Hepatocyte (in vitro differentiated cells): ENCODE measurements around the gene UXS1.

Source experiments
- EZH2phosphoT487 ChIP-seq: fragments of 200-600 bp; sonication (generic); IDR thresholded peaks from one replicate; pipeline ENCODE4 v1.6.1; 2018; ENCODE audit warnings: antibody characterized with exemption, mild to moderate bottlenecking, low read depth, moderate library complexity; ENCODE audit not compliant: unreplicated experiment, severe bottlenecking
- TF ChIP-seq, protein P1 (sequence below): fragments of 200-600 bp; sonication (generic); IDR thresholded peaks from 2 replicates; pipeline ENCODE4 v1.5.1; 2016; ENCODE audit warnings: antibody characterized with exemption, mild to moderate bottlenecking; ENCODE audit not compliant: poor library complexity

DNA sequence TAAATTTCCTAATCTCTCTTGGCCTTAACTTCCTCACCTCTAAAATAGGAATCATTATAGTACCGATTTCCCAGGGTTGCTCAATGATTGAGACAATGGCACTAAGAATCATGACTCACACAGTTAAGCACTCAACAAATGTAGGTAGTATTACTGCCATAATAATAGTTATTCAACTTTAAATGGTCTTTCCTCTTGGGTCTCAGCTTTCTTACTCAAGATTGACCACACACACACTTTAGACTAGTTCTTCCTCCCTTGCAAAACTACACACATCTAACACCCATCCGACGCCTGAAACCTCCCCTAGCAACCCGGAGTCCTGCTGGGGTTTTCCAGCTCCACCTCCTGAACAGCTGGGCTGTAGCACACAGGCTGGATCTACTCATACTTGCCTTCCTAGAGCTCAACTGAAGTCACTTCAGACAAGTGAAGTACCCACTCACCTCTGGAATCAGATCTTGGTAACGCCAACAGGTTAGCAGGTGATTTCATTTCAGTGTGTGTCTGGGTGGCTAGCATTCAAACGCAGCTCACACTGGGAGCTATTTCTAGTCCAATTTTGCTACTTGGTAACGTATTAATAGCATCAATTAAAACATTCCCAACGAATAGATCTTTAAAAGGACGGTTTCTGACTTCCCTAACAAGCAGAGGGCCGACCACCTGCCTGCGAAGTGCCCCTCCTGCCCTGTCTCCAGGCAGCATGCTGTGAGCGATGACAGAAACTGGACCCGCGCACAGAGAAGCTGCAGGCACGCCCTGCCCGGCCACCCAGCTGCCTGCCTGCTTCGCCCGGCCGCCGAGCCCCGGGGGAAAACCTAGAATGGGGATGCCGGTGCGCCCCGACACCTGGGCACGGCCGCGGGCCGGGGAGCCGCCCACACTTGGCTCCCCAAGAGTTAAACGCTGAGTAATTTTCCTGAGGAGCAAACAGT, 1.1 kb downstream of the UXS1 start:
- TF ChIP-seq, protein P1, sequence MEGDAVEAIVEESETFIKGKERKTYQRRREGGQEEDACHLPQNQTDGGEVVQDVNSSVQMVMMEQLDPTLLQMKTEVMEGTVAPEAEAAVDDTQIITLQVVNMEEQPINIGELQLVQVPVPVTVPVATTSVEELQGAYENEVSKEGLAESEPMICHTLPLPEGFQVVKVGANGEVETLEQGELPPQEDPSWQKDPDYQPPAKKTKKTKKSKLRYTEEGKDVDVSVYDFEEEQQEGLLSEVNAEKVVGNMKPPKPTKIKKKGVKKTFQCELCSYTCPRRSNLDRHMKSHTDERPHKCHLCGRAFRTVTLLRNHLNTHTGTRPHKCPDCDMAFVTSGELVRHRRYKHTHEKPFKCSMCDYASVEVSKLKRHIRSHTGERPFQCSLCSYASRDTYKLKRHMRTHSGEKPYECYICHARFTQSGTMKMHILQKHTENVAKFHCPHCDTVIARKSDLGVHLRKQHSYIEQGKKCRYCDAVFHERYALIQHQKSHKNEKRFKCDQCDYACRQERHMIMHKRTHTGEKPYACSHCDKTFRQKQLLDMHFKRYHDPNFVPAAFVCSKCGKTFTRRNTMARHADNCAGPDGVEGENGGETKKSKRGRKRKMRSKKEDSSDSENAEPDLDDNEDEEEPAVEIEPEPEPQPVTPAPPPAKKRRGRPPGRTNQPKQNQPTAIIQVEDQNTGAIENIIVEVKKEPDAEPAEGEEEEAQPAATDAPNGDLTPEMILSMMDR, result no peak
- TF ChIP-seq EZH2phosphoT487, result no peak
